ENCODE measurements around the gene SLC22A3. TPM values are rescaled to one million over a fixed set of nuclear protein-coding genes. Genes with fewer than 3 reads are reported as not detected.
A peak's percentile ranks its signal among the peaks of the same experiment; 100 is the strongest.

Gene SLC22A3
- total and polyA plus RNA-seq, 2 of the 13 experiments (the other 11 are each of a cell fraction or from before 2014, with no cell fraction given), result 12.0 to 31.5 TPM

- no peak for TF ChIP-seq ZSCAN22 (CRISPR knock-in tag; IDR thresholded peaks at IDR 0.05)
- no peak; the same call in 1 of the 2 replicates for TF ChIP-seq ZNF891 (CRISPR knock-in tag; IDR thresholded peaks at IDR 0.05)
- no peak for TF ChIP-seq WIZ (CRISPR knock-in tag; IDR thresholded peaks at IDR 0.05)
- peak; percentile 71 for TF ChIP-seq ZC3H4 (CRISPR knock-in tag; IDR thresholded peaks at IDR 0.05; ENCODE audit: borderline replicate concordance)
- TF ChIP-seq ZMYM4 (CRISPR knock-in tag; IDR thresholded peaks at IDR 0.05), result peak; percentile 10; the same call in 1 of the 2 replicates
- 0 out of 2 replicates have a peak, but pooled peaks have one; percentile 57 for TF ChIP-seq ZNF333 (CRISPR knock-in tag; IDR thresholded peaks at IDR 0.05; ENCODE audit: borderline replicate concordance)
- no peak for TF ChIP-seq ZFAT (CRISPR knock-in tag; conservative IDR thresholded peaks at IDR 0.05)
- no peak for TF ChIP-seq FOXC1 (CRISPR knock-in tag; IDR thresholded peaks at IDR 0.05; ENCODE audit: borderline replicate concordance)
- TF ChIP-seq RARG (CRISPR knock-in tag; IDR thresholded peaks at IDR 0.05; ENCODE audit: low read depth), result no peak
- TF ChIP-seq HBP1 (CRISPR knock-in tag; IDR thresholded peaks at IDR 0.05; ENCODE audit: low read depth), result no peak
- TF ChIP-seq XRCC5 (optimal IDR thresholded peaks at IDR 0.05; ENCODE audit: low read length), result no peak
- no peak for TF ChIP-seq ZNF780A (CRISPR knock-in tag; IDR thresholded peaks at IDR 0.05)
- TF ChIP-seq ZBTB38 (CRISPR knock-in tag; IDR thresholded peaks at IDR 0.05), result no peak; the same call in 1 of the 2 replicates
- TF ChIP-seq ZNF296 (CRISPR knock-in tag; conservative IDR thresholded peaks at IDR 0.05), result no peak
- TF ChIP-seq ZNF644 (CRISPR knock-in tag; IDR thresholded peaks at IDR 0.05; ENCODE audit: low read depth), result no peak
- TF ChIP-seq KLF13 (CRISPR knock-in tag; IDR thresholded peaks at IDR 0.05), result no peak
- TF ChIP-seq ZNF841 (CRISPR knock-in tag; IDR thresholded peaks at IDR 0.05; ENCODE audit: borderline replicate concordance), result no peak
- TF ChIP-seq PCBP2 (optimal IDR thresholded peaks at IDR 0.05; ENCODE audit: low read depth, low read length, poor library complexity, severe bottlenecking), result no peak
- no peak for TF ChIP-seq ARID3A (IDR thresholded peaks at IDR 0.05; ENCODE audit: low read depth, low read length)
- 0 out of 2 replicates have a peak, but pooled peaks have one; percentile 29 for TF ChIP-seq ZNF691 (CRISPR knock-in tag; IDR thresholded peaks at IDR 0.05; ENCODE audit: borderline replicate concordance, low read depth)
- no peak for TF ChIP-seq BRCA1 (CRISPR knock-in tag; IDR thresholded peaks at IDR 0.05)
- TF ChIP-seq SNAI1 (CRISPR knock-in tag; IDR thresholded peaks at IDR 0.05; ENCODE audit: borderline replicate concordance), result no peak
- no peak for TF ChIP-seq NFYB (CRISPR knock-in tag; IDR thresholded peaks at IDR 0.05)
- TF ChIP-seq ZNF253 (CRISPR knock-in tag; IDR thresholded peaks at IDR 0.05; ENCODE audit: borderline replicate concordance), result no peak
- no peak for TF ChIP-seq KDM6A (CRISPR knock-in tag; IDR thresholded peaks at IDR 0.05; ENCODE audit: low read depth)
- no peak for TF ChIP-seq ZFP62 (CRISPR knock-in tag; IDR thresholded peaks at IDR 0.05)
- no peak for TF ChIP-seq ELF4 (CRISPR knock-in tag; IDR thresholded peaks at IDR 0.05; ENCODE audit: borderline replicate concordance)
Measured at GRCh38 chr6:160348223-160349019, at the start of gene SLC22A3 (continued).

All from HepG2 (cell line).